ENCODE measurements around the gene SSNA1. TPM values are rescaled to one million over a fixed set of nuclear protein-coding genes. Genes with fewer than 3 reads are reported as not detected.

SSNA1 gene
- total RNA-seq, 2 experiments from 2014 or later, result 53.3 to 58.4 TPM

GRCh38 chr9:137141050-137141810 is 47.2 kb upstream of the SSNA1 start:
- Mint-ChIP-seq H3K27ac (no peak overlapping the region), H3K4me1 (ENCODE audit: low read depth) (peaks cover 5% of the 10 kb centered on the region), H3K4me3 (no peak overlapping the region), H3K9me3 (no peaks in the 10 kb centered on the region), H3K27me3 (peaks cover 52% of the 10 kb centered on the region), H3K36me3 (ENCODE audit: low read depth) (no peaks in the 10 kb centered on the region)
- DNase-seq (no peak), ATAC-seq (no peak)
- ChIA-PET CTCF (interaction anchor here (1.0 kb wide), 1 partner anchor 95 kb away, joined by 3 read pairs; no protein-coding TSS in a partner anchor), POLR2A (interaction anchor here (0.6 kb wide), 1 partner anchor 12 kb away, joined by 3 read pairs; no protein-coding TSS in a partner anchor)
- intact Hi-C loops (cut with micrococcal nuclease), result no loop called here
- TF ChIP-seq CTCF (IDR thresholded peaks at IDR 0.05), result no peak

- Mint-ChIP-seq H3K36me3 (ENCODE audit: low read depth) (no peaks in the 10 kb centered on the region), H3K4me3 (no peak overlapping the region), H3K9me3 (no peaks in the 10 kb centered on the region), H3K27me3 (peaks cover 49% of the 10 kb centered on the region), H3K4me1 (ENCODE audit: low read depth) (peaks cover 5% of the 10 kb centered on the region), H3K27ac (no peak overlapping the region)
- ChIA-PET POLR2A (no interaction called here), CTCF (no interaction called here)
- intact Hi-C loops (cut with micrococcal nuclease), result no loop called here
- DNase-seq (no peak), ATAC-seq (no peak)
- no peak for TF ChIP-seq CTCF (IDR thresholded peaks at IDR 0.05)
These were observed 46.2 kb upstream of the SSNA1 start for GRCh38 chr9:137141976-137142936.

GRCh38 chr9:137143459-137143858 is 45.0 kb upstream of the SSNA1 start:
- no peaks in the 10 kb centered on the region for H3K36me3 Mint-ChIP-seq (ENCODE audit: low read depth)
- ATAC-seq, result no peak
- intact Hi-C loops (cut with micrococcal nuclease), result no loop called here
- H3K4me3 Mint-ChIP-seq, result no peak overlapping the region
- no peak for DNase-seq
- no peaks in the 10 kb centered on the region for H3K9me3 Mint-ChIP-seq
- no peak overlapping the region for H3K27ac Mint-ChIP-seq
- POLR2A ChIA-PET, result interaction anchor here (1.2 kb wide), 1 partner anchor 14 kb away, joined by 3 read pairs; no protein-coding TSS in a partner anchor
- H3K4me1 Mint-ChIP-seq (ENCODE audit: low read depth), result peaks cover 3% of the 10 kb centered on the region
- H3K27me3 Mint-ChIP-seq, result peaks cover 38% of the 10 kb centered on the region
- no peak for TF ChIP-seq CTCF (IDR thresholded peaks at IDR 0.05)
- CTCF ChIA-PET, result no interaction called here

GRCh38 chr9:137145731-137146526 is 42.5 kb upstream of the SSNA1 start:
- no peak for TF ChIP-seq CTCF (IDR thresholded peaks at IDR 0.05)
- ATAC-seq, result no peak
- H3K4me3 Mint-ChIP-seq, result no peak overlapping the region
- POLR2A ChIA-PET, result interaction anchor here (0.7 to 0.9 kb wide), 2 partner anchors 16 to 49 kb away, joined by 3 to 4 read pairs; no protein-coding TSS in a partner anchor
- no peaks in the 10 kb centered on the region for H3K4me1 Mint-ChIP-seq (ENCODE audit: low read depth)
- H3K27ac Mint-ChIP-seq, result no peak overlapping the region
- DNase-seq, result no peak
- no peaks in the 10 kb centered on the region for H3K36me3 Mint-ChIP-seq (ENCODE audit: low read depth)
- H3K27me3 Mint-ChIP-seq, result peaks cover 19% of the 10 kb centered on the region
- intact Hi-C loops (cut with micrococcal nuclease), result no loop called here
- no peaks in the 10 kb centered on the region for H3K9me3 Mint-ChIP-seq
- CTCF ChIA-PET, result no interaction called here

All from activated CD8-positive, alpha-beta T cell treated with anti-CD3 and anti-CD28 coated beads for 36 hours (primary cell).